Activated CD4-positive, alpha-beta T cell treated with anti-CD3 and anti-CD28 coated beads, Interleukin-2, amount 50 U/mL, for 1 hour (primary cell): ENCODE measurements around the gene MAML3.

Experiments used
- DNase-seq: peaks from one replicate; pipeline ENCODE4 v3.0.0-alpha.2; 2020

The MAML3 gene

GRCh38 chr4:140097572-140097971 lies 56.4 kb downstream of the MAML3 start:
- no peak for DNase-seq

GRCh38 chr4:140096921-140097320 lies 57.1 kb downstream of the MAML3 start:
- no peak for DNase-seq

- no peak for DNase-seq
Observed at GRCh38 chr4:140096483-140096861, 57.5 kb downstream of the MAML3 start.

GRCh38 chr4:140095694-140096482 lies 58.1 kb downstream of the MAML3 start:
- peak; percentile 47 for DNase-seq

GRCh38 chr4:140094438-140095420 lies 59.3 kb downstream of the MAML3 start:
- DNase-seq: peak; percentile 69

GRCh38 chr4:140092094-140092851 lies 61.7 kb downstream of the MAML3 start:
- no peak for DNase-seq

GRCh38 chr4:140091305-140091704 lies 62.7 kb downstream of the MAML3 start:
- DNase-seq: no peak

GRCh38 chr4:140090215-140090731 lies 63.7 kb downstream of the MAML3 start:
- DNase-seq: no peak

GRCh38 chr4:140089216-140089615 lies 64.8 kb downstream of the MAML3 start:
- no peak for DNase-seq

GRCh38 chr4:140088323-140088967 lies 65.5 kb downstream of the MAML3 start:
- DNase-seq: no peak

- no peak for DNase-seq
Observed at GRCh38 chr4:140085881-140086280, 68.1 kb downstream of the MAML3 start.

- no peak for DNase-seq
Observed at GRCh38 chr4:140085062-140085622, 68.8 kb downstream of the MAML3 start.

GRCh38 chr4:140084385-140084784 lies 69.6 kb downstream of the MAML3 start:
- DNase-seq: no peak

- no peak for DNase-seq
Observed at GRCh38 chr4:140082391-140082755, 71.6 kb downstream of the MAML3 start.

- DNase-seq: no peak
Observed at GRCh38 chr4:140081641-140082390, 72.2 kb downstream of the MAML3 start.

- no peak for DNase-seq
Observed at GRCh38 chr4:140080883-140081282, 73.1 kb downstream of the MAML3 start.

- DNase-seq: no peak
Observed at GRCh38 chr4:140078366-140078765, 75.6 kb downstream of the MAML3 start.

- DNase-seq: no peak
Observed at GRCh38 chr4:140076307-140076706, 77.7 kb downstream of the MAML3 start.

- DNase-seq: peak; percentile 45
Observed at GRCh38 chr4:140071806-140072205, 82.2 kb downstream of the MAML3 start.

- no peak for DNase-seq
Observed at GRCh38 chr4:140070973-140071372, 83.0 kb downstream of the MAML3 start.

- no peak for DNase-seq
Observed at GRCh38 chr4:140070366-140070765, 83.6 kb downstream of the MAML3 start.
